ENCODE results near the gene NRIP2.

DNA sequence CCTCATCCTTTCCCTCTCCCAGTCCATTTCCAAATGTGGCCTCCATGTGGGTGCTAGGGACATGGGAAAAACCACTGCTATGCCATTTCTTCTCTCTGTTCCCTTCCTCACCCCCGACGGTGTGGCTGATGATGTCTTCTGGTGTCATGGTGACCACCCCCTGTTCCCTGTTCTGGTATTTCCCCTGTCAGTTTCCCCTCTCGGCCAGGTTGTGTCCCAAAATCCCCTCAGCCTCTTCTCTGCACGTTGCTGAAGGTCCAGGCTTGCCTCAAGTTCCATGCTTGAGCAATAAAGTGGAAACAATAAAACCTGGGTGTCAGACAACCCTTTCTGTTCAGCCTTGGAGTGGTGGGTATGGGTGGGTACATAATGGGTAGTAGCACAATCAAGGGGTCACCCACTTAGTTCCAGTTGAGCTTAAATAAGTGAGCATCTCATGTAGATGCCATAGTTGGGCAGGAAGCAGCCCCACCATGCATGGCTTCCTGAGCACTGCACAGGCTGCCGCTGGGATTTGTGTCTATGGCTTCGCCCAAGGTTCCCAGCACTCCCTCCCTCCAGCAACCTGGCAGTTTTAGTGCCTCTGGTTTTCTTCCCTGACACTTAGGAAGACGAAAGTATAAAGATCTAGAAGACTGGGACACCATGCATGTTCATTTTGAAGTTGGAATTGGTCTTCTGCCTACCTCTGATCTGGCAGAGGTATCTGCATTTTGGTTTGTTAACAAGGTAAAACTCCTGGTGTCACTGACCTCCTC is 31.0 kb downstream of the NRIP2 start:
- TF ChIP-seq, protein P1, sequence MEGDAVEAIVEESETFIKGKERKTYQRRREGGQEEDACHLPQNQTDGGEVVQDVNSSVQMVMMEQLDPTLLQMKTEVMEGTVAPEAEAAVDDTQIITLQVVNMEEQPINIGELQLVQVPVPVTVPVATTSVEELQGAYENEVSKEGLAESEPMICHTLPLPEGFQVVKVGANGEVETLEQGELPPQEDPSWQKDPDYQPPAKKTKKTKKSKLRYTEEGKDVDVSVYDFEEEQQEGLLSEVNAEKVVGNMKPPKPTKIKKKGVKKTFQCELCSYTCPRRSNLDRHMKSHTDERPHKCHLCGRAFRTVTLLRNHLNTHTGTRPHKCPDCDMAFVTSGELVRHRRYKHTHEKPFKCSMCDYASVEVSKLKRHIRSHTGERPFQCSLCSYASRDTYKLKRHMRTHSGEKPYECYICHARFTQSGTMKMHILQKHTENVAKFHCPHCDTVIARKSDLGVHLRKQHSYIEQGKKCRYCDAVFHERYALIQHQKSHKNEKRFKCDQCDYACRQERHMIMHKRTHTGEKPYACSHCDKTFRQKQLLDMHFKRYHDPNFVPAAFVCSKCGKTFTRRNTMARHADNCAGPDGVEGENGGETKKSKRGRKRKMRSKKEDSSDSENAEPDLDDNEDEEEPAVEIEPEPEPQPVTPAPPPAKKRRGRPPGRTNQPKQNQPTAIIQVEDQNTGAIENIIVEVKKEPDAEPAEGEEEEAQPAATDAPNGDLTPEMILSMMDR (IDR thresholded peaks at IDR 0.05 in 4 of 5, conservative IDR thresholded peaks at IDR 0.05 in 1 of 5) = no peak
- TF ChIP-seq POLR2A (IDR thresholded peaks at IDR 0.05) = no peak

Data from gastrocnemius medialis (tissue), 4 donors.